Activated naive CD4-positive, alpha-beta T cell (primary cell): ENCODE data around the gene ABHD16B.
"Not testable (repeated sequence)": the region's sequence is repeated elsewhere in the genome, so short reads cannot be mapped to it uniquely, and the experiment has no call there.

Experiments used
- DNase-seq, 4 experiments: peaks; one replicate each; lab custom pipeline; 2025; lab: John Stamatoyannopoulos, UW

The ABHD16B gene

DNA sequence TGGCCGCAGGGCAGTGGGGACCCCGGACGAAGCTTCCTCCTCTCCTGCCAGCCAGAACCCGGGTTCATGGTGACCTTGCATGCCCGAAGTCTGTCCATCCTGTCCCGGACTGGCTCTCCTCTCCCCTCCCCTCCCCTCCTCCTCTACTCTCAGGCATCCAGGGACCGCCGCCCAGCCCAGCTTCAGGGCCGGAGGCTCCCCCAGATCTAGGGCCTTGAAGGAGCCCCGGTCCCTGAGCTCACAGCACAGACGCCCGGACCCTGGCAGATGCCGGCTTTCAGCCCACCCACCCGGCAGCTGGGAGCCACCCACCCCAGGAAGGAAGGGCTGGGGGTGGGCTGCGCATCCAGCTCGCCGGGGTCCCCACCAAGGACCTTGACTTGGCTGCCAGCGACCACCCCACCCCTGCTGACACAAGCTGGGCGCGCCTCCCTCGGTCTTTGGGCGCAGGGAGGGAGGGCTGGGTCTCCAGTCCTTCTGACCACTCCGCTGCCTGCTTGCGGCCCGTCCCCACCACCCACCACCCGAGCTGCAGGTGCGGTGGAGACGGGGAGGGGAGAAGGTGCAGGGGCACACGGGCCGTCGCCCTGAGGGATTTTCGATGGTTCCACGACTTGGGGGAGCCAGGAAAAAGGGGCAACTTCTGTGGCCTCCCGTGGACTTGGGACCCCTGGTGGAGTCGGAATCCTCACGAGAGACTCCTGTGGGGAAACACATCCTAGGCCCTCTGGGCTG is 5.8 kb upstream of the ABHD16B start:
- no peak for DNase-seq

DNA sequence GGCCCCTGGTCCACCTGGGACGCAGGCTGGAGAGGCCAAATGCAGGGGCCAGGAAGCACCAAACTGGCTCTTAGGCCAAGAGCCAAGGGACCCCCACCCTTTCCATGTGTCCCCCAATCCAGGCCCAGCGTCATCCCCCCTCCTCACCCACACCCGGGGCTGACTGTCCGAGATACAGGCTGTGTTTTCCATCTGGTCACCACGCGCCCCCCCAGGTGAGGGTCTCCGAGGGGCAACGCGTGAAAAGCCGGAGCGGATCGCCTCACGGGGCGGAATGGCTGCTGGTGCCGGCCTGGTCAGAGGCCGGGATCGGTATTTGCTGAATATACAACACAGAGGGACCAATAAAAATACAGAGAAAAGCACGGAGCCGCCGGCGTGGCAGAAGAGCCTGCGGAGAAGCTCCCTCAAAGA is 5.2 kb upstream of the ABHD16B start:
- DNase-seq = no peak

DNA sequence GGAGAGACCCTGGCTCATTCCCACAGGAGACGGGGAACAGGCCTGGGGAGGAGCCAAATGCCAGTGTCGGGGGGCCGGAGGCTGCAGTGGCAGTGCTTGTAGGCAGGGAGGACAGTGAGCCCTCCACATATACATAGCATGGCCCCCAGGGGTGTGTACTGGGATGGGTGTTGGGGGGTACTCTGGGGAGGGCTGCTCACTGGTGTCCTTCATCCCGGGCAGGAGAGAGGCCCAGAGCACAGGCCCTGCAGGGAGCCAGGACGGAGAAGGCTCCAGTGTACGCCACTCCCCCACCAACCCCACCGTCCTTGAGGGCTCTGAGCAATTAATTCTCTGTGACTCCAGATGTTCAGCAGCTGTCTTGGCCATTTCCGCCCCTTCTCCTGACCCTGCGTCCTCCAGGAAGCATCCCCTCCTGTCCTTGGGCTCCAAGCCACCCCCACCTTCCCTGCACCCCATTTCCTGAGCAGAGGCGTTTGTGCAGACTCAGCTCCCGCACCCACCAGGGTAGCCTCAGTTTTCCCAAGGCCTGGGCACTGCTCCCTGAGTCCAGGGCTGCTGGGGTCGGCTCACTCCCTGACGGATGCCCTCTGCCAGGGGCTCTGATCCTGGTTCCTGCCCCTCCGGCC is 3.4 kb upstream of the ABHD16B start:
- DNase-seq = no peak

DNA sequence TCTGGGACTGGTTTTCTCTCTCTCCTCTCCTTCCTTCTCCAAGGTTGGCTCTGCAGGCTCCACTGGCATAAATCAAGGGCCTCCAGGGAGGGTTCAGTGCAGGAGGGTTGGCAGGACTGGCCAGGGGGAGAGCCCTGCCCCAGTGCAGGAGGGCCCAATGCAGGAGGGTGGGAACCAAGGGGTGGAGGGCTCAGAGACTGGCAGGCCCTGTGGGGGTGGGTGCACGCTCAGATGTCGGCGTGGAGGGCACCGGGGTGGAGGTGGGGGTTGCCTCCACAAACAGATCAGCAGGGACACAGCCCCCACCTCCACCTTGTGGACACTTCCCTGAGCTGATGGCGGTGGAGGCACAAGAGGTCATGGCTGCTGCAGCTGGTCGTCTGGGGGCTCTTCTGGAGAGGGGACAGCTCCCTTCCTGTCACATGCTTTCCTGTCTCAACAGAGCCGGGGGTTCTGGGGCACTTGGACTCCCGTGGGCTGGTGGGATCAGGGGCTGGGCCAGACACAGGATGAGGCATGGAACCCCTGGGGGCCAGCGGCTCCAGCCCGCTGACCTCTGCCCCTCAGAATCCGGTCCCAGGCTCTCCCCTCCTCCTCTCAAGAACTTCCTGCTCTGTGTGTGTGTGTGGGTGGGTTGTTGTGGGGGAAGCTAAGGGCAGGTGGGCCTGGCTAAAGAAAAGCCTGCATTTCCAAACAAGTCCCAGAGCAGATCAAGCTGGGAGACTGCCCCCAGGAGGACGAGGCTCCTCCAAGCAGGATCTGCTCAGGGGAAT is 2.7 kb upstream of the ABHD16B start:
- DNase-seq = no peak

DNA sequence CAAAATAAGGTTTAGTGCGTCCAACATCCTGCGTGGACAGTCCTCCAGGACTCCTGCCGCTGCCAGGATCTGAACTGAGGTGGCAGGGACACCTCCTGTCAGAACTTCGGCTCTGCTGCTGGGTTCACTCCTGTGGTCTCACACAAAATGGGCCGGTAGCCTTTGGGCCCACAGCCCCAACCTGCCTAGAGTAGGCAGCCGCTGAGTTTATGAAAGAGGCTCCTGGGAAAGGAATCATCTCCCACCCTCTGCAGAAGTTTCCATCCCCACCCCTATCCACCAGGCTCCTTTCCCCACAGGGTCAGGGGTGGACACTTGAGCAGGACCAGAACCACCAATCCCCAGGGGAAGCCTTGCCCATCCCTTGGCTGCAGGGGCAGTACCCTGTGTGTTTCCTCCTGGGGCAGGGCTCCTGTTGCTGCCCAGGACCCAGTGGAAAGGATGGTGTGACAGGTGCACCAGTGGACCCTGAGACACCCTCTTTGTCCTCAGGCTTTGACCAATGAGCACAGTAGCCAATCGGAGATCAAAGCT is 2.1 kb upstream of the ABHD16B start:
- no peak for DNase-seq

DNA sequence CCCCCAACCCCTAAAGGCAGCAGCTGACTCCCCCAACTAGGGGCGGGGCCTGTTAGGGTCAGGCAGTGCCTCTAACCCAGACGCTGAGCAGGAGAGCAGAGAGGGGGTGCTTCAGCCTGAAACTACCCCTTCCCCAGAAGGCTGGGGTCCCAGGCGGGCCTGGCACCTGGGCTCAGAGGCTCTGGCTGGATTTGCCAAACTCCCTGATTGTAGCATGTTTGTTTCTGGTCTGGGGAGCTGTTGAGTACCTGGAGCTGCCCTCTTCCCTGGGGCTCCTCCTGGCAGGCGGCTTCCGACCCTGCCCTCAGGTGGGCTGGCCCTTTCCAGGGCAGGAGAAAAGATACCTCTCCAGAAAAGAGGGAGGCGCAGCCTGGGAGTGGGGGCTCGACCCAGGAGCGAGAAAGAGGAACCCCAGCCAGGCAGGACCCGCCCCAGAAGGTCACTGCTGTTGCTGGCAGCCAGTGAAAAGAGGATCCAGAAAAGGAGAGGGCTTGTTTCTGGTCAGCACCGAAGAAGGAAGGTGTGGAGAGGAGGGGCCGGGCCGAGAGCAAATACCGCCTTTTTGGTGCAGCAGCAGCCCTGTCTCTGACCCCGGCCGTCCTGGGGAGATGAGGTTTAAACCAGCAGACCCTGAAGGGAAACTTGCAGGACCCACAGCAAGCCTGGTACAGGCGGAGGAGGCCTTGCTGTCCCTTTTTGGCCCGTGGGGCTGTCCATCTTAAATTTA is 810 bp upstream of the ABHD16B start:
- DNase-seq = no peak

DNA sequence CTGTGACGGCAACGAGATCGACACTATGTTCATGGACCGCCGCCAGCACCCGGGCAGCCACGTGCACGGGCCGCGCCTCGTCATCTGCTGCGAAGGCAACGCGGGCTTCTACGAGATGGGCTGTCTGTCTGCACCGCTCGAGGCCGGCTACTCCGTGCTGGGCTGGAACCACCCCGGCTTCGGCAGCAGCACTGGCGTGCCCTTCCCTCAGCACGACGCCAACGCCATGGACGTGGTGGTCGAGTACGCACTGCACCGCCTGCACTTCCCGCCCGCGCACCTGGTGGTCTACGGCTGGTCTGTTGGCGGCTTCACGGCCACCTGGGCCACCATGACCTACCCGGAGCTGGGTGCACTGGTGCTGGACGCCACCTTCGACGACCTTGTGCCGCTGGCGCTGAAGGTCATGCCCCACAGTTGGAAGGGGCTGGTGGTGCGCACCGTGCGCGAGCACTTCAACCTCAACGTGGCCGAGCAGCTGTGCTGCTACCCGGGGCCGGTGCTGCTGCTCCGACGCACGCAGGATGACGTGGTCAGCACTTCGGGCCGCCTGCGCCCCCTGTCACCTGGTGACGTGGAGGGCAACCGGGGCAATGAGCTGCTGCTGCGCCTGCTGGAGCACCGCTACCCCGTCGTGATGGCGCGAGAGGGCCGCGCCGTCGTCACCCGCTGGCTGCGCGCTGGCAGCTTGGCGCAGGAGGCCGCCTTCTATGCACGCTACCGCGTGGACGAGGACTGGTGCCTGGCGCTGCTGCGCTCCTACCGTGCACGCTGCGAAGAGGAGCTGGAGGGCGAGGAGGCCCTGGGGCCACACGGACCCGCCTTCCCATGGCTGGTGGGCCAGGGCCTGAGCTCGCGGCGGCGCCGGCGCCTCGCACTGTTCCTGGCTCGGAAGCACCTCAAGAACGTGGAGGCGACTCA is 943 bp downstream of the ABHD16B start:
- DNase-seq = no peak

DNA sequence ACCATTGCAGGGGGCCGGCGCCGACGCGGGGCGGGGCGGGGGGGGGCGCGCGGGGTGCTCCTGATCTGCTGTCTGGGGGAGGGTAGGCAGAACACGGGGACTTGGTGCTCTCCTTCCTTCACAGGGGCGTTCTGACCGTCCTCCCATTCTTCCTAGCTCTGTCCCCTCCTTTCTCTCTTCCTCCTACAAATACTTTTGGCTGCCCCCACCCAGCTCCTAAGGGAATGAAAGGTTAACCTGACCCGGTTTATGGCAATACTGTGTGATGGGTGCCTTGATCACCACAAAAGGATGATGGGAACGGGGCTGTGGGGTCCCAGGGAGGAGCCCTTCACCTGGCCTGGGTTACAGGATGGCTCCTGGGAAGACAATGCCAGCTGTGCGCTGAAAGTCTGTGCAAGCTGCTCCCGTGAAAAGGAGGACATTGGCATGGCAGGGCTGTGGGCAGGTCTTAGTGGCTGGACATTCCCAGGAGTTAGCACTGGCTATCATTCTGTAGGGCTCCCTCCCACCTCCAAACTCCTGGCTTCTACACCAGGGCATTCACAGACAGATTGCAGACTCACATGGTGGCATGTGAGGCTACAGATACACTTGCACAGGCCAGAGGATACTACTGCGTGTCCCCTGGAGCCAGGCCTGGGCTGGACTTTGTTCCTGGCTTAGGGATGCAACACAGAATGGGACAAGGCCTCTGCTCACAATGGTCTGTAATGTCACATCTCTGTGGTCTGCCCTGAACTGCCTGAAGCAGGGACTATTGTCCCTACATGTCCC is 1.9 kb downstream of the ABHD16B start:
- DNase-seq = no peak

DNA sequence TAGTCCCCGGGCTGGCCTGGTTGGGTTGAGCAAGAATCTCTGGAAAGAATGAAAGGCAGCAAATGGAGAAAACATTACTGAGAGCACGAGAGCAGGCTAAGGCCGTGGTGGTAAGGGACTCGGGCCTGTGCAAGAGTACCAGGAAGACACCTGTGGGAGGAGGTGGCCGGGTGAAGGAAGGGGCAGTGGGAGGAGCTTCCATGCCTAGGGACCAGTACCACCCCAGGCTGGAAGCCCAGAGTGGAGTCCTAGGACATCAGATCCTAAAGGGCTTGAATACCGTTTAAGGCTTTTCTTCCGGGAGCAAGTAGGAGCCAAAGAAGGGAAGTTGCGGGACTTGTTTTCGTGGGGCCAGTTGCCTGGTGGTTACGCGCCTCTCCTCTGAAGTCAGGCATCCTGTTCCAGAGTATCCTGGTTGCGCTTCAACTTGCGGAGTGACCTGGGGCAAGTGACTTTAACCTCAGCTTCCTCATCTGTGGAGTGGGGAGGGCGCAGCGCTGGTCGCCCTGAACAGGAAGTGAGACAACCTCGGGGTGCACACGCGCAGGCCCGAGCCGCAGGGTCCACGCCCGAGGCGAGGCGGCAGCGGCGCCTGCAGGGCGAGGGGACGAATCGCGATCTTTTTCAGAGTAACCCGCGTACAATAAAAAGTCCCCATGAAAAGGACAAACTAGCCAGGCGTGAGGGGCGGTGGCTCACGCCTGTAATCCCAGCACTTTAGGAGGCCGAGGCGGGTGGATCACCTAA is 2.7 kb downstream of the ABHD16B start:
- DNase-seq = peak in 3 of 4 experiments; percentile 21 to 64 (median 61)

DNA sequence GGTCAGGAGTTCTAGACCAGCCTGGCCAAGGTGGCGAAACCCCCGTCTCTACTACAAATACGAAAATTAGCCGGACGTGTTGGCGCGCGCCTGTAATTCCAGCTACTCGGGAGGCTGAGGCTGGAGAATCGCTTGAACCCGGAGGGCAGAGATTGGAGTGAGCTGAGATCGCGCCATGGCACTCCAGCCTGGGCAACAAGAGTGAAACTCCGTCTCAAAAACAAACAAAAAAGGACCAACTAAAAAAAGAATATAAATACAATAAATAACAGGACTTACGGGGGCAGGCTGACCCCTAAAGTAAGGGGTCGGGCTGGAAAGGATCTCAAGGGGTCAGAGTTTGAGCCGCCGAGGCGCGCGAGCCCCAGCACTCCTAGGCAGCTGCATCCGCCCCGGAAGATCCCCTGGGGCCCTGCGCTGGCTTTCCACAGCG is 3.3 kb downstream of the ABHD16B start:
- no peak for DNase-seq

DNA sequence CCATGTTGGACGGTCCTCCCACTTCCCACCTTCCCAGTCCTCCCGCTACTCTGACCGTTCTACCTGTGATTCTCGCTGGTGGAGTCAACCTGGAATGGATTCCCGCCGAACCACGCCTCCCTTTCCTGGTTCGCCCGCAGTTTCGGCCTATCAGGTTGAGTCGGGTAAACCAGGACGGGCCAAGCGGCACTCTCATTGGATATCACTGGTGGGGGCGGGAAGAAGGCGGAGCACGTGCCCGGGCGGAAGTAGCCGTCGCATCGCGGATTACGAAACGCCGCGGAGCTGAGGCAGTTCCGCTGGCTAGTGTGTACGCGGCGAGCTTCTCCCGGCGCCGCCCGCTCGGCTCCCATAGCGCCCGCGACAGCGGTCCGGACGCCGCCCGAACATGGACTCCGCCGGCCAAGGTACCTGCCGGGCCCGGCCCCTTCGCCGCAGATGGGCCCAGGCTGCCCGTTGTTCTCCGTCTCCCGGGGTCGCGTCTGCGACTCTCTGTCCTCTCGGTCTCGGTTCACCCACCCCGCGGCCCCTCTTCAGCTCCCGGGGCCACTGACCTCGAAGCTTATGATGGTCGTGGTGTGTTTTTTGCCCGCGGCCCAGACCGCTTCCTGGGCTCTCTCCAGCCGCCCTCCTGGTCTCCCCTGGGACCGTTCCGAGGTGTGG is 3.8 kb downstream of the ABHD16B start, which contains the start of gene TPD52L2:
TSS of gene TPD52L2 (plus strand) at position 293 of the 663 bp plus-strand sequence. CDS start at position 389, 96 bp downstream.
- peak; percentile 85 to 96 (median 90) for DNase-seq

DNA sequence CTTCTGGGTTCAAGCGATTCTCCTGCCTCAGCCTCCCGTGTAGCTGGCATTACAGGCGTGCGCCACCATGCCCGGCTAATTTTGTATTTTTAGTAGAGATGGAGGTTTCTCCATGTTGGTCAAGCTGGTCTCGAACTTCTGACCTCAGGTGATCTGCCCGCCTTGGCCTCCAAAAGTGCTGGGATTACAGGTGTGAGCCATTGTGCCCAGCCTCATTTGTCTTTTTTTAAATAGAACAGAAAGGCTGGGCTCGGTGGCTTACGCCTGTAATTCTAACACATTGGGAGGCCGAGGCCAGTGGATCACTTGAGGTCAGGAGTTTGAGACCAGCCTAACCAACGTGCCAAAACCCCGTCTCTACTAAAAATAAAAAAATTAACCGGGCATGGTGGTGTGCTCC is 5.7 kb downstream of the ABHD16B start:
- not testable (repeated sequence) for DNase-seq

DNA sequence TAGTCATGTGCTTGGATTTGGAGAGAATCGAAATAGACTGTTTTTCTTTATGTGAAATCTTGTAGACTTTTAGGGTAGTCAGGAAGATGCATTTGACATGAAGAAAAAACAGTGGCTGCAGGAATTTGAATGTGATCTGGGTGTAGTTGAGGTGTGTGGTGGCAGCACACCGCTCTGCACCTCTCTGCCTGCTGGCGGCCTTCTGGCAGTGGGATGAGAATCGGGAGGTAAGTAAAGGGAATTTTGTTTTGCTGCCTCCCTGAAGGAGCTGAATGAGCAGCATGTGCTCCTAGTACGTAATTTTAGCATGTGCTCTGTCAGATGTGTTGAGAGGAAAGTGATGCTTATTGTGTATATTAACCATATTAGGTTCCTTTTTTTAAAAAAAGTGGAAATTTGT is 7.0 kb downstream of the ABHD16B start:
- no peak for DNase-seq

DNA sequence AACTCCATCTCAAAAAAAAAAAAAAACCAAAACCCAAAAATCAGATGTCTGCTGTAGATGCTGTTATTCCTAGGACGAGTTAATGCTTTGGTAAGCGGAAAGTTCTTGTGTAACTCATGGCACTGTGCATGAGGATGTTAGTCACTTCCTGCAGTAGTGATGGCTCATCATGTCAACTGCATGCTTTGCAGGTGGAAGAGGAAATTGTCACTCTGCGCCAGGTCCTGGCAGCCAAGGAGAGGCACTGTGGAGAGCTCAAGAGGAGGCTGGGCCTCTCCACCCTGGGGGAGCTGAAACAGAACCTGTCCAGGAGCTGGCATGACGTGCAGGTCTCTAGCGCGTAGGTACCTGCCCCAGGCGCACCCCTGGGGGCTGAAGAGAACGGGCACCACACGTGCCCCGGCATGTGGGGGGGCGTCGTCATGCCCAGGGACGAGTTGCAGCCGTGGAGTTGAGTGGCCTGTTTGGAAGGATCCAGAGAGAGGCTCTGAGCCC is 12.2 kb downstream of the ABHD16B start:
- no peak for DNase-seq

DNA sequence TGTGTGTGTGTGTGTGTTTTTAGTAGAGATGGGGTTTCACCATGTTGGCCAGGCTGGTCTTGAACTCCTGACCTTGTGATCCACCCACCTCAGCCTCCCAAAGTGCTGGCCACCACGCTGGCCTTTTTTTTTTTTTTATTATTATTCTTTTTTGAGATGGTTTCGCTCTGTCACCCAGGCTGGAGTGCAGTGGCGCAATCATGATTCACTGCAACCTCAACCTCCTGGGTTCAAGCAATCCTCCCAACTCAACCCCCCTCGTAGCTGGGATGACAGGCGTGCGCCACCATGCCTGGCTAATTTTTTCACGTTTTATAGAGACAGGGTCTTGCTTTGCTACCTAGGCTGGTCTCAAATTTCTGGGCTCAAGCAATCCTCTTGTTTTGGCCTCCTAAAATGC is 12.9 kb downstream of the ABHD16B start:
- not testable (repeated sequence) for DNase-seq

DNA sequence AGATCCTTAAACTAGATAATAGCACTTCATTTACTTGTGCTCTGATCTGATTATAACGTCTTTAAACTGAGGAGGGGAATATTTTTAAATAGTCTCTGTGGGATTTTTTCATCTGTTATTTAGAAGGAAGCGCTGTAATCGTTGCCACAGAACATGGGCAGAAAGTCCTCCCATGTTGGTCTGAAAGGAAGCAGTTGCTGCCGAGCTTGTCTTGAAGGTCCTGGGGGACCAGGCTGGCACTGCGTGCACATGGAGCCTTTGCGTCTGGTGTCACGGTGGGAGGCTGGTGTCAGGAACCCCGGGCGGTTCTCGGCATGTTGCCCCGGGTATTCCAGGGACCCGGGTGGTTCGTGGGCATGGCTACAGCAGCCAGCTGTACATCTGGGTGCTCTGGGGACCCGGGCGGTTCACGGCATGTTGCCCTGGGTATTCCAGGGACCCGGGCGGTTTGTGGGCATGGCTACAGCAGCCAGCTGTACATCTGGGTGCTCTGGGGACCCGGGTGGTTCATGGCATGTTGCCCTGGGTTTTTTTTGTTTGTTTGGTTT is 15.3 kb downstream of the ABHD16B start:
- DNase-seq = no peak

DNA sequence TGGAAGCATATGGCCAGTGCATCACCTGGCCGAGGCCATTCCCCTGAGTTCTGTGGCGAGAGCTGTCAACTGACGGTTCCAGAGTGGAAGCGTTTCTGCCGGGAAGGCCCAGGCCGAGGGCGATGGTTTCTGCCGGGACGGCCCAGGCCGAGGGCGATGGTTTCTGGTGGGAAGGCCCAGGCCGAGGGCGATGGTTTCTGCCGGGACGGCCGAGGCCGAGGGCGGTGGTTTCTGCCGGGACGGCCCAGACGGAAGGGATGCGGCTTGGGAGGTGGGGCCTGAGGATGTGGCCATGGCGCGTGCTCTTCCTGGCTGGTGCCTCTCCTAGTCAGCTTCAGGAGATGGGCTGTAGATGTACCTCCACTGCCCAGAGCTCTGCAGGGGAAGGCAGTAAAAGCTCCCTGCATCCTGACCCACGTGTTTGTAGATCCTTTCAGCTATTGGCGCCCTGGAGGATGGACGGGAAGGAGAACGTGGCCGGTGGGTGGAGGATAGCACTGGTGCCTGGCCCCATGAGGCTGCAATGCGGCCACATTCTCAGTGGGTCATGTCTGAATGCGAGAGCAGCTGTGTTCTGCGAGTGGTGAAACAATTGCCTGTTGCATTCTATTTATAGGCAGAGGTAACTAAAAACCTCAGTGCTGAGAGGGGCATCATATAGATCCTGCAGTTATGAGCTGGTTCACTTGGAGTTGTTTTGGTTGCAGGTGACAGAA is 16.6 kb downstream of the ABHD16B start:
- DNase-seq = no peak
